Gastroesophageal sphincter (tissue), 3 donors: Measurements from ENCODE around the gene BMP3.

Experiments
- CTCF ChIP-seq, 4 experiments: fragments of 200-600 bp in 2 of 4; fragments of 450-650 bp in 2 of 4; sonication (generic) in 1 of 4; IDR thresholded peaks; one replicate each; pipeline ENCODE4 v1.5.1; 2017 to 2019; ENCODE audit warnings: antibody characterized with exemption in 4 of 4, mild to moderate bottlenecking in 2 of 4, moderate library complexity in 2 of 4
- EP300 ChIP-seq: sonication (generic); formaldehyde crosslinking; IDR thresholded peaks from one replicate; pipeline ENCODE4 v1.6.1; 2017; ENCODE audit warnings: antibody characterized with exemption, mild to moderate bottlenecking
- POLR2A ChIP-seq, 2 donors: fragments of 450-650 bp; IDR thresholded peaks; one replicate each; pipeline ENCODE4 v1.6.1; 2017; ENCODE audit warnings: antibody characterized with exemption in 2 of 2, mild to moderate bottlenecking in 2 of 2, moderate library complexity in 1 of 2
- POLR2AphosphoS5 ChIP-seq: sonication (generic); formaldehyde crosslinking; IDR thresholded peaks from one replicate; pipeline ENCODE4 v1.6.1; 2017; ENCODE audit warnings: antibody characterized with exemption

GRCh38 chr4:81061344-81061730, 30.8 kb downstream of the BMP3 start:
- TF ChIP-seq CTCF (IDR thresholded peaks at IDR 0.05) (no peak), POLR2AphosphoS5 (no peak), EP300 (no peak), POLR2A (IDR thresholded peaks at IDR 0.05) (no peak)
